ENCODE measurements around the gene PET117. TPM values are rescaled to one million over a fixed set of nuclear protein-coding genes. Genes with fewer than 3 reads are reported as not detected.
"Not testable (repeated sequence)": the region's sequence is repeated elsewhere in the genome, so short reads cannot be mapped to it uniquely, and the experiment has no call there.

The PET117 gene, protein sequence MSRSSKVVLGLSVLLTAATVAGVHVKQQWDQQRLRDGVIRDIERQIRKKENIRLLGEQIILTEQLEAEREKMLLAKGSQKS
- total RNA-seq (2021), result 24.1 and 25.0 TPM in 2 replicates
- long read RNA-seq, transcript PET117-201 (2 exons, 1,141 nt), result major isoform, 48 of 52 reads
- long read RNA-seq, partial matches to known transcripts, result 0 of 52 reads
- long read RNA-seq, other reads (novel, unspliced or antisense), result 4 of 52 reads

DNA sequence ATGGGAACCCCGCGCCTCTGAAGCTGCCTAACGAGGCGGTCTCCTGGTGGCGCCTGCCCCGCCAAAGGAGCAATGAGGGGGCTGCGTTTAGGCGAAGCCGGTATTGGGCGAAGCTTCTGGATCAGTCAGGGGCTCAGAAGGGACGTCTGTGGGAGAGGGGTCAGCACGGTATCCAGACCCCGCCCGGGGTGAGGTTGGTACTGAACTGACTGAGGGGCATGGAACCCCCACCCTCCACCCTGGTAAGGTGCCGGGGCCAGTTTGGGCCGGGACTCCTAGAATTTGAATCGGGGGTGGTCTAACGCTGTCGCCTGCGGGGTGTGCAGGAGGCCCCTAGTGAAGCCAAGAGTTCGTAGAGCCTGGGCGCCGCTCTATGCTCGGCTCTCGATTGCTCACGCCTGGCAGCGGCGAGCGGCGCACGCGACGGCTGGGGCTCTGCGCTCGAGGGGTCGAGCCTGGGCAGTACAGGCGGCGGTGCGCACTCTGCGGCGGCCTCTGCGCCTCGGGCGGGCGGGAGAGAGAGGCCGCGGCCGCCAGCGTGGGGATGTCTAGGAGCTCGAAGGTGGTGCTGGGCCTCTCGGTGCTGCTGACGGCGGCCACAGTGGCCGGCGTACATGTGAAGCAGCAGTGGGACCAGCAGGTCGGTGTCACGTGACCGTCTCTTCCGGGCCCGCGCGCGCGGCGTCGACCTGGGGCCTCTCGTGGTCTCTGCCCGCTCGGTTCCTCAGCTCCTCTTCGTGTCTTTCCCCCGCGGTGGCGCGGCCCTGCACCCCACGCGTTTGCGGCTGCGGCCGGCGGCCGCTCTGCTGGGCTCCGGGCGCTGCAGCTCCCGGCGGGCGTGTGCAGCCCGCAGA is at the start of gene PET117, which contains the start of gene KAT14:
Gene PET117, plus strand, starts transcription at position 452 of the 854 bp plus-strand sequence. Its CDS starts 93 bp downstream, at position 545.
Gene KAT14, plus strand, starts transcription at position 452 of the 854 bp plus-strand sequence. CDS start 4,798 bp downstream, outside the sequence.
- TF ChIP-seq, protein P1, sequence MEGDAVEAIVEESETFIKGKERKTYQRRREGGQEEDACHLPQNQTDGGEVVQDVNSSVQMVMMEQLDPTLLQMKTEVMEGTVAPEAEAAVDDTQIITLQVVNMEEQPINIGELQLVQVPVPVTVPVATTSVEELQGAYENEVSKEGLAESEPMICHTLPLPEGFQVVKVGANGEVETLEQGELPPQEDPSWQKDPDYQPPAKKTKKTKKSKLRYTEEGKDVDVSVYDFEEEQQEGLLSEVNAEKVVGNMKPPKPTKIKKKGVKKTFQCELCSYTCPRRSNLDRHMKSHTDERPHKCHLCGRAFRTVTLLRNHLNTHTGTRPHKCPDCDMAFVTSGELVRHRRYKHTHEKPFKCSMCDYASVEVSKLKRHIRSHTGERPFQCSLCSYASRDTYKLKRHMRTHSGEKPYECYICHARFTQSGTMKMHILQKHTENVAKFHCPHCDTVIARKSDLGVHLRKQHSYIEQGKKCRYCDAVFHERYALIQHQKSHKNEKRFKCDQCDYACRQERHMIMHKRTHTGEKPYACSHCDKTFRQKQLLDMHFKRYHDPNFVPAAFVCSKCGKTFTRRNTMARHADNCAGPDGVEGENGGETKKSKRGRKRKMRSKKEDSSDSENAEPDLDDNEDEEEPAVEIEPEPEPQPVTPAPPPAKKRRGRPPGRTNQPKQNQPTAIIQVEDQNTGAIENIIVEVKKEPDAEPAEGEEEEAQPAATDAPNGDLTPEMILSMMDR (conservative IDR thresholded peaks at IDR 0.05), result no peak
- Histone ChIP-seq H2BK15ac (ENCODE audit: low read depth, low read length) (no peak within 1 kb of the TSS), H3T11ph (ENCODE audit: low read length) (no peak within 1 kb of the TSS), H3K18ac (ENCODE audit: insufficient read length, low read depth, low read length) (peak within 1 kb of the TSS; percentile 58), H3K4me1 (ENCODE audit: insufficient read depth, low read length) (peaks cover 4% of the 10 kb centered on the region; the same call in 1 of the 2 replicates), H3K23me2 (ENCODE audit: insufficient read length, low read depth, low read length, poor library complexity, severe bottlenecking) (no peaks in the 10 kb centered on the region), H2BK5ac (ENCODE audit: insufficient read length, low read length) (no peak within 1 kb of the TSS), H3K14ac (ENCODE audit: insufficient read depth, low read length) (peak within 1 kb of the TSS; percentile 82), H2AFZ (ENCODE audit: low read length) (no peak within 1 kb of the TSS), H4K8ac (replicated peaks; ENCODE audit: insufficient read length, low read depth, low read length) (no peak within 1 kb of the TSS), H3K27me3 (ENCODE audit: insufficient read depth, low read length) (no peaks in the 10 kb centered on the region), H2BK120ac (ENCODE audit: low read depth, low read length, poor library complexity, severe bottlenecking) (no peak within 1 kb of the TSS), H2BK20ac (ENCODE audit: low read depth, low read length, poor library complexity, severe bottlenecking) (no peak within 1 kb of the TSS), H3K9me3 (ENCODE audit: control insufficient read depth, low read depth, low read length) (no peaks in the 10 kb centered on the region), H2AK5ac (ENCODE audit: insufficient read length, low read length) (no peak within 1 kb of the TSS), H3K79me2 (ENCODE audit: insufficient read depth, low read length) (peaks cover 17% of the 10 kb centered on the region; the same call in 1 of the 2 replicates), H3K9ac (ENCODE audit: extremely low read depth, insufficient read length, low read length) (peak within 1 kb of the TSS; percentile 74), H3K4ac (ENCODE audit: low read depth, low read length) (no peak within 1 kb of the TSS), H3K56ac (ENCODE audit: insufficient read length, low read depth, low read length) (no peak within 1 kb of the TSS), H4K91ac (ENCODE audit: insufficient read length, low read depth, low read length) (no peak within 1 kb of the TSS), H2BK12ac (ENCODE audit: insufficient read length, low read depth, low read length) (no peak within 1 kb of the TSS), H3K4me2 (ENCODE audit: insufficient read depth, insufficient read length, low read length) (peak within 1 kb of the TSS; percentile 78), H3K79me1 (ENCODE audit: insufficient read depth, low read depth, low read length, poor library complexity, severe bottlenecking) (no peaks in the 10 kb centered on the region), H4K20me1 (ENCODE audit: control insufficient read depth, insufficient read depth, insufficient read length) (peaks cover 2% of the 10 kb centered on the region), H3K27ac (ENCODE audit: insufficient read length, low read depth, low read length) (no peak within 1 kb of the TSS), H3K23ac (ENCODE audit: insufficient read length, low read depth, low read length) (no peak within 1 kb of the TSS), H4K5ac (ENCODE audit: insufficient read length, low read depth, low read length) (no peak within 1 kb of the TSS)
- Mint-ChIP-seq H3K9me3 (no peaks in the 10 kb centered on the region), H3K36me3 (ENCODE audit: insufficient read depth in 1 of 3, low read depth in 3 of 3) (peaks cover 6 to 8% (median 8%) of the 10 kb centered on the region in 3 experiments), H3K27me3 (ENCODE audit: low read depth) (no peaks in the 10 kb centered on the region; the same call in 1 of the 2 replicates), H3K4me1 (peaks cover 14 to 18% of the 10 kb centered on the region in 2 experiments), H3K4me3 (peak within 1 kb of the TSS; percentile 86 to 93), H3K27ac (peak within 1 kb of the TSS; percentile 28 to 94 (median 40); a peak in 4 of 7 replicates)
- DNase-seq, result peak; percentile 93
- WGBS (ENCODE audit: extremely low coverage, insufficient read length, low lambda C conversion rate), result no CpG with 5 or more reads among the region's 87 CpGs

DNA sequence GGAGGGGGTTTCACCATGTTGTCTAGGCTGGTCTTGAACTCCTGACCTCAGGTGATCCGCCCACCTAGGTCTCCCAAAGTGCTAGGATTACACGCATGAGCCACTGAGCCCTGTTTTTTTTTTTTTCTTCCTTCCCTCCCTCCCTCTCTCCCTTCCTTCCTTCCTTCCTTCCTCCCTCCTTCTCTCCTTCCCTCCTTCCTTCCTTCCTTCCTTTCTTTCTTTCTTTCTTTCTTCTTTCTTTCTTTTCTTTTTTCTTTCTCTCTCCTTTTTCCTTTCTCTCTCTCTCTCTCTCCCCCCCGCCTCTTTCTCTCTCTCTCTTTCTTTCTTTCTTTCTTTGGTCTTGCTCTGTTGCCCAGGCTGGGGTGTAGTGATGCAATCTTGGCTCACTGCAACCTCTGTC is 49.4 kb upstream of the PET117 start:
- not testable (repeated sequence) for H2BK12ac ChIP-seq (ENCODE audit: insufficient read length, low read depth, low read length); H3K27ac Mint-ChIP-seq; H3K9me3 ChIP-seq (ENCODE audit: control insufficient read depth, low read depth, low read length); DNase-seq; H3K27me3 ChIP-seq (ENCODE audit: insufficient read depth, low read length); H3K4me2 ChIP-seq (ENCODE audit: insufficient read depth, insufficient read length, low read length); H3K4me3 Mint-ChIP-seq; H2AK5ac ChIP-seq (ENCODE audit: insufficient read length, low read length); H2BK15ac ChIP-seq (ENCODE audit: low read depth, low read length); H3K23me2 ChIP-seq (ENCODE audit: insufficient read length, low read depth, low read length, poor library complexity, severe bottlenecking); H3K27me3 Mint-ChIP-seq (ENCODE audit: low read depth); H3K9ac ChIP-seq (ENCODE audit: extremely low read depth, insufficient read length, low read length); H3K4me1 ChIP-seq (ENCODE audit: insufficient read depth, low read length); H3T11ph ChIP-seq (ENCODE audit: low read length); H3K18ac ChIP-seq (ENCODE audit: insufficient read length, low read depth, low read length); H3K56ac ChIP-seq (ENCODE audit: insufficient read length, low read depth, low read length); H2BK120ac ChIP-seq (ENCODE audit: low read depth, low read length, poor library complexity, severe bottlenecking); H3K36me3 Mint-ChIP-seq (ENCODE audit: insufficient read depth in 1 of 3, low read depth in 3 of 3); H4K5ac ChIP-seq (ENCODE audit: insufficient read length, low read depth, low read length); H4K8ac ChIP-seq (replicated peaks; ENCODE audit: insufficient read length, low read depth, low read length); H2BK5ac ChIP-seq (ENCODE audit: insufficient read length, low read length); H3K27ac ChIP-seq (ENCODE audit: insufficient read length, low read depth, low read length); H2BK20ac ChIP-seq (ENCODE audit: low read depth, low read length, poor library complexity, severe bottlenecking); H4K20me1 ChIP-seq (ENCODE audit: control insufficient read depth, insufficient read depth, insufficient read length); H4K91ac ChIP-seq (ENCODE audit: insufficient read length, low read depth, low read length); H3K4ac ChIP-seq (ENCODE audit: low read depth, low read length); H2AFZ ChIP-seq (ENCODE audit: low read length); H3K9me3 Mint-ChIP-seq; H3K23ac ChIP-seq (ENCODE audit: insufficient read length, low read depth, low read length); H3K14ac ChIP-seq (ENCODE audit: insufficient read depth, low read length); H3K79me1 ChIP-seq (ENCODE audit: insufficient read depth, low read depth, low read length, poor library complexity, severe bottlenecking); H3K79me2 ChIP-seq (ENCODE audit: insufficient read depth, low read length)
- H3K4me1 Mint-ChIP-seq, result peaks cover 5 to 13% of the 10 kb centered on the region in 2 experiments; a peak in 3 of 4 replicates
- no CpG with 5 or more reads among the region's 3 CpGs for WGBS (ENCODE audit: extremely low coverage, insufficient read length, low lambda C conversion rate)
